Choroid plexus epithelial cell (primary cell): Measurements from ENCODE around the gene ITPR2.
A peak's percentile ranks its signal among the peaks of the same experiment; 100 is the strongest.

Experiments used
- DNase-seq: peaks from one replicate; pipeline ENCODE4 v3.0.0-alpha.2; 2010; ENCODE audit warnings: low read depth
- H3K4me3 ChIP-seq: 2 replicates; pipeline ENCODE4 v1.5.1; 2011; ENCODE audit warnings: low read depth, mild to moderate bottlenecking, control low read depth, low read length, moderate library complexity
- TF ChIP-seq, protein P1 (sequence below): conservative IDR thresholded peaks from 2 replicates; pipeline ENCODE4 v1.5.1; 2011; ENCODE audit warnings: low read depth, mild to moderate bottlenecking, control low read depth, inconsistent platforms, low read length, moderate library complexity

ITPR2 gene

DNA sequence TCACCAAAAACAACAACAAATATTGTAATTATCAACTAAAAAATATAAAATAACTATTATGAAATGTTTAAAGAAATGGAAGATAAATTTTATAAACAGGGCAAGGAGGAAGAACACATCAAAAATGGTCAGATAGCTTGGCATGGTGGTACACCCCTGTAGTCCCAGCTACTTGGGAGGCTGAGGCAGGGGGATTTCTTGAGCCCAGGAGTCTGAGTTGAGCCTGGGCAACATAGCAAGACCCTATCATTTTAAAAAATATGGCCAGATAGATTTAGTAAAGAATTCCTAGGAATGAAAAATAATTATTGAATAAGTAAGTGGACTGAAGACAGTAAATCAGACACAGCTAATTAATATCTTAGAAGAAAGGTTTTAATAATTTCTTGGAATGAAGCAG is 32.6 kb downstream of the ITPR2 start:
- TF ChIP-seq, protein P1, sequence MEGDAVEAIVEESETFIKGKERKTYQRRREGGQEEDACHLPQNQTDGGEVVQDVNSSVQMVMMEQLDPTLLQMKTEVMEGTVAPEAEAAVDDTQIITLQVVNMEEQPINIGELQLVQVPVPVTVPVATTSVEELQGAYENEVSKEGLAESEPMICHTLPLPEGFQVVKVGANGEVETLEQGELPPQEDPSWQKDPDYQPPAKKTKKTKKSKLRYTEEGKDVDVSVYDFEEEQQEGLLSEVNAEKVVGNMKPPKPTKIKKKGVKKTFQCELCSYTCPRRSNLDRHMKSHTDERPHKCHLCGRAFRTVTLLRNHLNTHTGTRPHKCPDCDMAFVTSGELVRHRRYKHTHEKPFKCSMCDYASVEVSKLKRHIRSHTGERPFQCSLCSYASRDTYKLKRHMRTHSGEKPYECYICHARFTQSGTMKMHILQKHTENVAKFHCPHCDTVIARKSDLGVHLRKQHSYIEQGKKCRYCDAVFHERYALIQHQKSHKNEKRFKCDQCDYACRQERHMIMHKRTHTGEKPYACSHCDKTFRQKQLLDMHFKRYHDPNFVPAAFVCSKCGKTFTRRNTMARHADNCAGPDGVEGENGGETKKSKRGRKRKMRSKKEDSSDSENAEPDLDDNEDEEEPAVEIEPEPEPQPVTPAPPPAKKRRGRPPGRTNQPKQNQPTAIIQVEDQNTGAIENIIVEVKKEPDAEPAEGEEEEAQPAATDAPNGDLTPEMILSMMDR = no peak
- DNase-seq = no peak
- no peak overlapping the region for H3K4me3 ChIP-seq

DNA sequence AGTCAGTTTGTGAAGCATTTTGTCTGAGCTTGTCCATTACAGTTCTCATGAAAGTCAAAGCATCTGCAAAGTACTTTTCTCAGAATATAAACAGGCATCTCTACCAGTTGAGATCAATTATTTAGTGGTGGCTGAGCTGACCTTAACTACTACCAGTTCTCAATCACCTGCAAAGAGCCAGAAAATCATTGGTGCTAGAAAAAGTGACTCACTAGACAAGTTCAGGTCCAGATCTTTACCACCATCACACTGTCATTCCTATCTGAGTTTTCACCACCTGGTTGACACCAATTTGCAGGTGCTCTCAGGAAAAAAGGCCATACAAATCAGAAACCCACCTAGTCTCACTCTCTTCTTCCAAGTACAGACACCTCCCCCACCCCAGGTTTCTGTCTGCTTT is 33.3 kb downstream of the ITPR2 start:
- TF ChIP-seq, protein P1 = no peak
- DNase-seq = no peak

DNA sequence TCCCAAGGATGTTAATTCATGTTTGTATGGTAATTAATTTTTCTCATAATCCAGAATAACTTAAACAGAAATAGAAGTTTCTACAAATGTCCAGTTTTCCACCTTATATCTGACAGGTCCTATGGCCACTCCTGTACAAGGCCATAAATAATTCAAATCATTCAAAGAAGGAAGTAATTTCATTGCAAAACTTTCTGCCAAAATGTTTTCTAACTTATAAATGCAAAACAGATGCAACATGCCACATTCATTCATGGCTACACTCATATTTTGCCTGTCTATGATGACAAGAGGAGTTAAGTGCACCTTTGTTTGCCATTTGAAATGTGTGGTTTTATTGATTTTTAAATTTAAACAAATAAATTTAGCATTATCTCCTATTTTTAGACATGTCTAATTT is 34.4 kb downstream of the ITPR2 start:
- no peak for DNase-seq

More for the DNA sequence above, 33.3 kb downstream of the ITPR2 start:
- no peak overlapping the region for H3K4me3 ChIP-seq

DNA sequence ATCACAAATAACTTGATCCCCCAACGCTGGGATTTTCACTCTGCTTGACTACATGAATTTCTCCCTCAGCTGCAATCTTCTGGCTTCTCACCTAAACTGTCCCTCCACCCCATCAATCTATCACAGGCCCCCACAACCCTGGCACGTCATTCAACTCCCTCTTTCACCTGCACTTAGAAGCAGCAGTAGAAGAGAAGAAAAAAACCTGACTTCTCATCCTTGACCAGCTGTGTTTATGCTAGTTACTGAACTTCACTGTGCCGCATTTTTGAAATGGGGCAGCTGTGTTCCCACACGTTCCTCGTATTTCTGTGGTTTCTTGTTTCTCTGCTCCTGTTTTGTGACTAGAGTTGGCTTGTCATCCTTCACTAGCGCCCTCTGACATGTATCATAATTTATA is 35.0 kb downstream of the ITPR2 start:
- H3K4me3 ChIP-seq = no peak overlapping the region
- TF ChIP-seq, protein P1 = no peak
- DNase-seq = peak; percentile 77

More for the DNA sequence above, 34.4 kb downstream of the ITPR2 start:
- H3K4me3 ChIP-seq = no peak overlapping the region
- TF ChIP-seq, protein P1 = no peak

DNA sequence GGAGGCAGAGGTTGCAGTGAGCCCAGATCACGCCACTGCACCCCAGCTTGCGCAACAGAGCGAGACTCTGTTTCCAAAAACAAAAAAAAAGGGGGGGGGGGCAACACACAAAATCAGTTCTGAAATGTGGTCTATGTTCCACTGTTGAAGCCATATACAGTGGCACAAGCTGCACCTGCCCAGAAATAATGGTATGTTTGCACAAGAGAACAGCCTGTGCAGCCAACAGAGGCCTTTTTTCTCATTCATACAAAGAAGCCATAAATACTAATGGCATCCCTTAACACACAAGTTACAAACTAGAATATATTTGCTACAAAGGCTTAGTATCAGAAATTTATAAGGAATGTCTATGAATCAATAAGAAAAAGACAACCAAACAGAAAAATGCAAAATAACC is 37.1 kb downstream of the ITPR2 start:
- H3K4me3 ChIP-seq = no peak overlapping the region
- no peak for DNase-seq
- TF ChIP-seq, protein P1 = no peak

DNA sequence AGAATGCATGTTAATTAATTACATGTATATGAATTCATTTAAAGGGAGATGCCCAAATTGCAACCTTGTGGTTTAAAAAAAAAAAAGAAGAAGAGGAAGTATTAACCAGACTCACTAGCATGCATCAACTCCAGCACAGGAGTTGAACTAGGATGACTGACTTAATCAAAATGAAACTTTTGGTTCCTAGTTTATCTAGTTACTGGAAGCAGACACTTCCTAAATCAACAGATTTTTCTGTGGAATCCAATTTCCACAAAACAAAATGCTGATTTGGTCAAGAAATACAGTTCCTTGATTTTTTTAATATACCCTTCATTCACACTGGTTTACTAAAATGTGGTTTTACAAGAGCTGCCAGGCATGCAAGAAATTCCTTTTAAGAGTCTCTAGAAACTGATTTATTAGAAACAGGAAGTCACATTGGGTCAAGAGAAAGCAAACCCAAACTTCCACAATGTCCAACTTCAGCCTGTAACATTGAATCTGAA is 41.6 kb downstream of the ITPR2 start:
- TF ChIP-seq, protein P1 = no peak
- H3K4me3 ChIP-seq = no peak overlapping the region
- DNase-seq = peak; percentile 72

DNA sequence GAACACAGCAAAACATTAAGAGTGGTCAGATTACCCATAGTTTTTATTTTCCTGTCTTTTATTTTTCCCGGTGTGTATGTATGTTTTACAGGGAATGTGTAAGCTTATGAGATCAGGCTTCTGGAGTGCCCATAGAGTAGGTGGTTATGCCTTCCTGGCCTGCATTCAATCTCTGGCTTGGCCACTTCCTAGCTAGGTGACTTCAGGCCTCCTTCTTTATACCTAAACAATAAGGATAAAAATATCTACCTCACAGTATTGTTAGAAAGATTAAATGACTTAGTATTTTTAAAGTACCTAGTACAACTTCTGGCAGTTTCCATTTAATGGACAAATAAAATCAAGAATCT is 42.4 kb downstream of the ITPR2 start:
- H3K4me3 ChIP-seq = no peak overlapping the region
- TF ChIP-seq, protein P1 = no peak
- DNase-seq = no peak
